Glutamatergic neuron (in vitro differentiated cells): ENCODE results near the gene KDM5B. TPM values are rescaled to one million over a fixed set of nuclear protein-coding genes. Genes with fewer than 3 reads are reported as not detected.

Experiments
- DNase-seq: peaks from one replicate; pipeline ENCODE4 v3.0.0; 2022
- H3K27ac Mint-ChIP-seq: one replicate; pipeline ENCODE4 v1.8.0; 2020; ENCODE audit warnings: mild to moderate bottlenecking, mixed read lengths, inconsistent platforms; ENCODE audit not compliant: unreplicated experiment
- H3K27me3 Mint-ChIP-seq: one replicate; pipeline ENCODE4 v1.8.0; 2020; ENCODE audit warnings: mild to moderate bottlenecking, moderate library complexity, mixed read lengths, inconsistent platforms; ENCODE audit not compliant: unreplicated experiment
- H3K36me3 Mint-ChIP-seq: one replicate; pipeline ENCODE4 v1.8.0; 2020; ENCODE audit warnings: mild to moderate bottlenecking, mixed read lengths, inconsistent platforms; ENCODE audit not compliant: unreplicated experiment
- H3K4me1 Mint-ChIP-seq: one replicate; pipeline ENCODE4 v1.8.0; 2020; ENCODE audit warnings: mild to moderate bottlenecking, low read depth, mixed read lengths, inconsistent platforms; ENCODE audit not compliant: unreplicated experiment
- H3K4me3 Mint-ChIP-seq: one replicate; pipeline ENCODE4 v1.8.0; 2020; ENCODE audit warnings: mild to moderate bottlenecking, mixed read lengths, inconsistent platforms; ENCODE audit not compliant: unreplicated experiment
- H3K9me3 Mint-ChIP-seq: one replicate; pipeline ENCODE4 v1.8.0; 2020; ENCODE audit warnings: mild to moderate bottlenecking, moderate library complexity, mixed read lengths, inconsistent platforms; ENCODE audit not compliant: unreplicated experiment
- total RNA-seq: library from RNA; stranded (reverse); fragmentation: NEBNext Ultra II Directional; extraction: Animal tissue kit (Norgen Biotek cat#: 25700); gene quantifications from one replicate; pipeline ENCODE4 v1.2.1, GENCODE V29; 2021; ENCODE audit not compliant: unreplicated experiment
- TF ChIP-seq, protein P1 (sequence below): fragments of 200-600 bp; sonication (generic); IDR thresholded peaks from one replicate; pipeline ENCODE4 v1.5.0; 2021; ENCODE audit not compliant: partially characterized antibody, unreplicated experiment

Gene KDM5B
- total RNA-seq, 1 donor from 2014 or later: 338 TPM

DNA sequence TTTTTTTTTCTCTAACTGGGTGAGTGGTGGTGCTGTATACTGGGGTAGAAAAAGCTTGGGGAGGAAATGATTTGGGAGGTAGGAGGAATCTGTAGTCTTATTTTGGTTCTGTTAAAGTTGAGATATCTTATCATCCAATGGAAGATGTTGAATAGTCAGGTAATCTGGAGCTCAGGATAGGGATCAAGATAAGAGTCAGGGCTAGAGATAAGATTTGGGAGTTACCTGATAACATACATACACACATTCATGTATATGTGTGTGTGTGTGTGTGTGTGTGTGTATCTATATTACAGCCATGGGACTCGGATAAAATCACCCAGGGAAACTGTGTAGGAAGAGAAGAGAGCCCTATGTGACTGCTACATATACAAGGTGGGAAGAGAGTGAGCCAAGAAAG lies 10.6 kb upstream of the KDM5B start:
- peaks cover 4% of the 10 kb centered on the region for H3K9me3 Mint-ChIP-seq
- DNase-seq: no peak
- TF ChIP-seq, protein P1, sequence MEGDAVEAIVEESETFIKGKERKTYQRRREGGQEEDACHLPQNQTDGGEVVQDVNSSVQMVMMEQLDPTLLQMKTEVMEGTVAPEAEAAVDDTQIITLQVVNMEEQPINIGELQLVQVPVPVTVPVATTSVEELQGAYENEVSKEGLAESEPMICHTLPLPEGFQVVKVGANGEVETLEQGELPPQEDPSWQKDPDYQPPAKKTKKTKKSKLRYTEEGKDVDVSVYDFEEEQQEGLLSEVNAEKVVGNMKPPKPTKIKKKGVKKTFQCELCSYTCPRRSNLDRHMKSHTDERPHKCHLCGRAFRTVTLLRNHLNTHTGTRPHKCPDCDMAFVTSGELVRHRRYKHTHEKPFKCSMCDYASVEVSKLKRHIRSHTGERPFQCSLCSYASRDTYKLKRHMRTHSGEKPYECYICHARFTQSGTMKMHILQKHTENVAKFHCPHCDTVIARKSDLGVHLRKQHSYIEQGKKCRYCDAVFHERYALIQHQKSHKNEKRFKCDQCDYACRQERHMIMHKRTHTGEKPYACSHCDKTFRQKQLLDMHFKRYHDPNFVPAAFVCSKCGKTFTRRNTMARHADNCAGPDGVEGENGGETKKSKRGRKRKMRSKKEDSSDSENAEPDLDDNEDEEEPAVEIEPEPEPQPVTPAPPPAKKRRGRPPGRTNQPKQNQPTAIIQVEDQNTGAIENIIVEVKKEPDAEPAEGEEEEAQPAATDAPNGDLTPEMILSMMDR: no peak

DNA sequence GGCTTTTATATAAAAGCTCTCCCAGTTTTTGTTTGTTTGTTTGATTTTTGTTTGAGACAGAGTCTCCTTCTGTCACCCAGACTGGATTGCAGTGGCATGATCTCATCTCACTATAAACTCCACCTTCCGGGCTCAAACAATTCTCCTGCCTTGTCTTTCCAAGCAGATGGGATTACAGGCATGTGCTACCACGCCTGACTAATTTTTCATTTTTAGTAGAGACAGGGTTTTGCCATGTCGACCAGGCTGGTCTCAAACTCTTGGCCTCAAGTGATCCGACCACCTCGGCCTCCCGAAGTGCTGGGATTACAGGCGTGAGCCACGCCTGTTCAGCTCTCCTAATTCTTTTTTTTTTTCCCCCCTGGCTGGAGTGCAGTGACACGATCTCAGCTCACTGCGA lies 6.9 kb upstream of the KDM5B start:
- Mint-ChIP-seq H3K9me3 (peaks cover 6% of the 10 kb centered on the region), H3K27me3 (peaks cover 16% of the 10 kb centered on the region)
- DNase-seq: no peak

More for the DNA sequence above, 10.6 kb upstream of the KDM5B start:
- no peaks in the 10 kb centered on the region for H3K36me3 Mint-ChIP-seq
- H3K4me3 Mint-ChIP-seq: no peak overlapping the region
- H3K27me3 Mint-ChIP-seq: no peaks in the 10 kb centered on the region
- H3K4me1 Mint-ChIP-seq: no peaks in the 10 kb centered on the region
- H3K27ac Mint-ChIP-seq: no peak overlapping the region

DNA sequence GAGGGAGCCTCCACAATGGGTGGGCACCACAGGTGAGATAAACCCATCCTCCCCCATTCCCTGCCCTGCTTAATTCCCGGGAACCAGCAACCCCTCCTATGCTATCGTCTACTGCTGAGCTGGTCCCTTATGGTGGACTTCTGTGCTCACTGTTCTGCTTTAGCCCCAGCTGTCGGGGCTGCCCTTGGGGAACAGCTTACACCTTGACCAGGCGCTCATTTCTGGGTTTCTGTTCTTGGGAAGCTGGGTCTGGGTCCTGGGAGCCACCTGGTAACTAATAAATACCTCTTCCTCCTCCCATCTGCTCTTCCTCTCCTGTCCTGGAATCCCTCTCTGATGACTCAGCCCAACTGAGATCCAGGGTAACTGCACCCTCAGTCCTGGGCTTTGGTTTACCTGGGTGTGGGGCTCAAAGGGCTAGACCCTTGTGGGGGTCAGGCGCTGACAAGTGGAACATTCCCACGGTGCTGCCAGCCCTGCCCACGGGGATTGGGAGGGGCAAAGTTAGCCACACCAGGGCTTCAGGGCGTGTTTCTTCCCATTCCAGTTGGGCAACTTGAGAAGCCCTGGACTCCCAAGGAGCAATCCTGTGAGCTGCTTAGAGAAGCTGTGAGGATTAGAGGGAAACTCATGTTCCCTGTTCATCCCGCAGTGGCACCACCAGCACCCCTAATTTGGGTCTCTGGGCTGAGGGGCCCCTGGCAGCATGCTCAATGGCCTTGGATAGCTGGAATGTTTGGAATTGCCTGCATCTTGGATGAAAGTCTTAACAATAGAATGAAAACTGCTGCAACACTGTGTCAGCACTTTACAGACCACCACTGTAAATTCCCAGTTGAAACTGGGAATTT lies 4.2 kb upstream of the KDM5B start:
- peaks cover 13% of the 10 kb centered on the region for H3K9me3 Mint-ChIP-seq
- peak overlapping the region; percentile 86 for H3K27ac Mint-ChIP-seq
- TF ChIP-seq, protein P1: no peak
- peak overlapping the region; percentile 98 for H3K4me3 Mint-ChIP-seq
- DNase-seq: no peak
- H3K36me3 Mint-ChIP-seq: no peaks in the 10 kb centered on the region
- peaks cover 18% of the 10 kb centered on the region for H3K27me3 Mint-ChIP-seq
- H3K4me1 Mint-ChIP-seq: peaks cover 21% of the 10 kb centered on the region

More for the DNA sequence above, 6.9 kb upstream of the KDM5B start:
- H3K27ac Mint-ChIP-seq: no peak overlapping the region
- H3K4me3 Mint-ChIP-seq: no peak overlapping the region
- no peaks in the 10 kb centered on the region for H3K36me3 Mint-ChIP-seq
- H3K4me1 Mint-ChIP-seq: peaks cover 7% of the 10 kb centered on the region
- TF ChIP-seq, protein P1: no peak

DNA sequence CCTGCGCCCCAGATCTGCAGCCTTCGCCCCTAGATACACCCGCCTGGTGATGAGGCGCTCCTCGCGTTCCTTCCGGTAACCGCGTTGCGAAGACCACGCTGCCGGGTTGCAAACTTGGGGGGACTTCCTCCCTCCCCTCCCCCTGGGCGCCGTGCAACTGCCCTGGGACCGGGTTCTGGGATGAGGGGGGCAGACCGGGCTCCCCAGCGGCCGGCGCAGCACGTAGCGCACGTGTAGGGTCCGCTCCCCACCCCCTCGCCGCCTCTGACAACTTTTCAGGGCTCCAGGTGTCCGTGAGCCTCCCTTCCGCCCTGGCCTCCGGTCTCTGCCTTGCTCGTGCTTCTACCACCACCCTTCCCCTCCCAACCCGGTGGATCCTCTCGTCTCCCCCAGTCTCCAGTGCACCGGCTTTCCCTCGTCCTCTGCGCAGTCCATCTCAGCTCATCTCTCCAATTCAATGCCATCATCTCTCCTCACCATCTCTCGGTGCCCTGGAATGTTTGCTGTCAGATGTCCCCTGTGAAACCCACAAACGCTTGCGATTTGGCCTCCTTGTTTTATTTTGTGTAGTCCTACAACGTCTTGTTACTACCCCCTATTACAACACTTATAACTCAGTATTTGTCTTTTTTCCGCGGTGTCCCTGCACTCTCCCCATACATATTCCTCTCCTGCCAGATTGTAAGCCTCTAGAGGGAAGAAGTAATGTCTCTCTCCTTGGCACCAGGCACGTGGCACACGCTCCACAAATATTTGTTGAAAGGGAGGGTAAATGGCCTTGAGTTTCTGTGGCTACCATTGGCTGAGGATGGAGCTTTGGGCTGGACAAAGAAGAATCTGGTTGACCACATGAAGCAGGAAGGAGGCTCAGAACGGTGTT lies 3.3 kb upstream of the KDM5B start:
- Mint-ChIP-seq H3K4me1 (peaks cover 21% of the 10 kb centered on the region), H3K27me3 (peaks cover 18% of the 10 kb centered on the region), H3K9me3 (peaks cover 13% of the 10 kb centered on the region), H3K36me3 (no peaks in the 10 kb centered on the region), H3K27ac (peak overlapping the region; percentile 96), H3K4me3 (peak overlapping the region; percentile 98)
- TF ChIP-seq, protein P1: no peak
- peak; percentile 44 for DNase-seq
